Stomach (tissue), 9 donors: ENCODE measurements around the gene PSMA5. TPM values are rescaled to one million over a fixed set of nuclear protein-coding genes. Genes with fewer than 3 reads are reported as not detected.

ENCODE experiments used
- DNase-seq, 2 donors: peaks; one replicate each; pipeline versions ENCODE4 v3.0.0 to v3.0.0-alpha.2; 2013 to 2019
- H3K27ac ChIP-seq, 5 donors: fragments of 200-600 bp in 4 of 5; sonication (generic) in 4 of 5; one replicate each; pipeline ENCODE4 v1.5.1; 2013 to 2019; ENCODE audit warnings: mild to moderate bottlenecking in 1 of 5, moderate library complexity in 1 of 5
- H3K27me3 ChIP-seq, 3 donors: fragments of 200-600 bp; sonication (generic); one replicate each; pipeline ENCODE4 v1.5.1; 2017 to 2019; ENCODE audit warnings: mixed run types in 1 of 3
- H3K36me3 ChIP-seq, 4 donors: fragments of 200-600 bp; sonication (generic); 1 replicate in 3 of 4; 2 replicates in 1 of 4; pipeline ENCODE4 v1.5.1; 2016 to 2019
- H3K4me1 ChIP-seq, 4 donors: fragments of 200-600 bp; sonication (generic); one replicate each; pipeline ENCODE4 v1.5.1; 2016 to 2019
- H3K4me3 ChIP-seq, 4 donors: fragments of 200-600 bp; sonication (generic) in 3 of 4; one replicate each; pipeline ENCODE4 v1.5.1; 2016 to 2019; ENCODE audit warnings: mild to moderate bottlenecking in 1 of 4
- H3K9me3 ChIP-seq, 4 donors: fragments of 200-600 bp; sonication (generic); one replicate each; pipeline ENCODE4 v1.5.1; 2016 to 2019
- EP300 ChIP-seq: sonication (generic); formaldehyde crosslinking; IDR thresholded peaks from one replicate; pipeline ENCODE4 v1.6.1; 2017; ENCODE audit warnings: antibody characterized with exemption
- POLR2A ChIP-seq, 4 donors: fragments of 450-650 bp; IDR thresholded peaks; one replicate each; pipeline ENCODE4 v1.6.1; 2016; ENCODE audit warnings: antibody characterized with exemption in 4 of 4, control low read depth in 2 of 4, mild to moderate bottlenecking in 1 of 4, moderate library complexity in 1 of 4
- POLR2AphosphoS5 ChIP-seq, 3 donors: sonication (generic); formaldehyde crosslinking; IDR thresholded peaks; one replicate each; pipeline ENCODE4 v1.6.1; 2016; ENCODE audit warnings: antibody characterized with exemption in 3 of 3
- WGBS, 5 donors: extraction: QIAGEN DNeasy Blood & Tissue Kit in 3 of 5; methylation state at CpG; one replicate each; pipeline versions ENCODE4 v1.1.5 to v1.1.7; 2013 to 2018; 5-methylcytosine and 5-hydroxymethylcytosine counted together
- intact Hi-C: fragments of 100-400 bp; cut with DNase I; formaldehyde crosslinking; loops from one replicate; pipeline ENCODE4 v1.15.1; 2023; ENCODE audit warnings: low total_unique reads
- polyA plus RNA-seq, 3 donors: library from polyadenylated mRNA; stranded (reverse); fragments of 200-250 nt; gene quantifications; one replicate each; pipeline ENCODE4 v1.2.3, GENCODE V29; 2013
- total RNA-seq, 5 donors: library from RNA; depleted of rRNA; stranded (reverse); fragments of >200 nt; gene quantifications; one replicate each; pipeline versions ENCODE4 v1.1.0 to v1.2.3, GENCODE V29; 2014 to 2016
- TF ChIP-seq, protein P1 (sequence below), 7 experiments: fragments of 450-650 bp in 4 of 7; fragments of 200-600 bp in 3 of 7; sonication (generic) in 3 of 7; IDR thresholded peaks; one replicate each; pipeline ENCODE4 v1.5.1; 2016 to 2019; ENCODE audit warnings: antibody characterized with exemption in 7 of 7, control low read depth in 2 of 7, mild to moderate bottlenecking in 1 of 7
- donor health status: healthy with polysubstance abuse.
- donor health status: Bipolar disorder and iron deficiency.
- donor health status: healthy.

PSMA5 gene
- total and polyA plus RNA-seq, 8 donors: 5.3 to 84.2 (median 38.2) TPM

DNA sequence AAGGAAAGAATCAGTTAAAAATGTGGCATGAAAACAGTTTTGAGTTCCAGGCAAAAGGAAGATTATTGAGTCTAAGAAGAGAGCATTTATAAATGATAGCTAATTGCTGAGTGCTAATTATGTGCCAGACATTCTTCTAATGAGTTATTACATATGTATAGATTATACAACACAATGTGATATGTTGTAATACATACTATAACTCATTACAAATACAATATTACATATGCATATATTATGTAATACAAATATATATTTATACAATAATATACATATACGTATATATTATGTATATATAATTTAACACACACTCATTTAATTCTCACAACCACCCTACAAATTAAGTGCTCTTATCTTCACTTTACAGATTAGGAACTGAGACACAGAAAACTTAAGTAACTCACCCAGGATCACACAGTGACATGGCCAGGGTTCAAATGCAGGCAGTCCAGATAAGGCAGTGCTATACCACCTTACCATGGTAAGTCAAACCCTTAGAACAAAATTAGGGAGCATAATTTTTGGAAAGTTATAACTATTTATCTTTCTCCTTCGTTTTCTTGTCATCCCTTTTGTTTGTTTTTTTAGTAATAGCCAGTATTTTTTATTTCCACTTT is 32.5 kb downstream of the PSMA5 start:
- H3K4me1 ChIP-seq: peaks cover 55 to 91% (median 79%) of the 10 kb centered on the region in 4 donors
- H3K27ac ChIP-seq: peak overlapping the region in 4 of 5 donors; percentile 84 to 90 (median 88)
- H3K27me3 ChIP-seq: no peaks in the 10 kb centered on the region
- no peak for DNase-seq
- no peaks in the 10 kb centered on the region for H3K9me3 ChIP-seq
- WGBS, 5 donors: 31 to 41% (median 33%) methylated on average over 2 of the region's 2 CpGs
- TF ChIP-seq POLR2AphosphoS5 (IDR thresholded peaks at IDR 0.05) (no peak), POLR2A (IDR thresholded peaks at IDR 0.05) (no peak), EP300 (no peak)
- TF ChIP-seq, protein P1, sequence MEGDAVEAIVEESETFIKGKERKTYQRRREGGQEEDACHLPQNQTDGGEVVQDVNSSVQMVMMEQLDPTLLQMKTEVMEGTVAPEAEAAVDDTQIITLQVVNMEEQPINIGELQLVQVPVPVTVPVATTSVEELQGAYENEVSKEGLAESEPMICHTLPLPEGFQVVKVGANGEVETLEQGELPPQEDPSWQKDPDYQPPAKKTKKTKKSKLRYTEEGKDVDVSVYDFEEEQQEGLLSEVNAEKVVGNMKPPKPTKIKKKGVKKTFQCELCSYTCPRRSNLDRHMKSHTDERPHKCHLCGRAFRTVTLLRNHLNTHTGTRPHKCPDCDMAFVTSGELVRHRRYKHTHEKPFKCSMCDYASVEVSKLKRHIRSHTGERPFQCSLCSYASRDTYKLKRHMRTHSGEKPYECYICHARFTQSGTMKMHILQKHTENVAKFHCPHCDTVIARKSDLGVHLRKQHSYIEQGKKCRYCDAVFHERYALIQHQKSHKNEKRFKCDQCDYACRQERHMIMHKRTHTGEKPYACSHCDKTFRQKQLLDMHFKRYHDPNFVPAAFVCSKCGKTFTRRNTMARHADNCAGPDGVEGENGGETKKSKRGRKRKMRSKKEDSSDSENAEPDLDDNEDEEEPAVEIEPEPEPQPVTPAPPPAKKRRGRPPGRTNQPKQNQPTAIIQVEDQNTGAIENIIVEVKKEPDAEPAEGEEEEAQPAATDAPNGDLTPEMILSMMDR (IDR thresholded peaks at IDR 0.05): no peak
- peak overlapping the region in 2 of 4 donors; percentile 17 to 22 for H3K4me3 ChIP-seq
- H3K36me3 ChIP-seq: no peaks in the 10 kb centered on the region
- intact Hi-C loops: no loop called here

DNA sequence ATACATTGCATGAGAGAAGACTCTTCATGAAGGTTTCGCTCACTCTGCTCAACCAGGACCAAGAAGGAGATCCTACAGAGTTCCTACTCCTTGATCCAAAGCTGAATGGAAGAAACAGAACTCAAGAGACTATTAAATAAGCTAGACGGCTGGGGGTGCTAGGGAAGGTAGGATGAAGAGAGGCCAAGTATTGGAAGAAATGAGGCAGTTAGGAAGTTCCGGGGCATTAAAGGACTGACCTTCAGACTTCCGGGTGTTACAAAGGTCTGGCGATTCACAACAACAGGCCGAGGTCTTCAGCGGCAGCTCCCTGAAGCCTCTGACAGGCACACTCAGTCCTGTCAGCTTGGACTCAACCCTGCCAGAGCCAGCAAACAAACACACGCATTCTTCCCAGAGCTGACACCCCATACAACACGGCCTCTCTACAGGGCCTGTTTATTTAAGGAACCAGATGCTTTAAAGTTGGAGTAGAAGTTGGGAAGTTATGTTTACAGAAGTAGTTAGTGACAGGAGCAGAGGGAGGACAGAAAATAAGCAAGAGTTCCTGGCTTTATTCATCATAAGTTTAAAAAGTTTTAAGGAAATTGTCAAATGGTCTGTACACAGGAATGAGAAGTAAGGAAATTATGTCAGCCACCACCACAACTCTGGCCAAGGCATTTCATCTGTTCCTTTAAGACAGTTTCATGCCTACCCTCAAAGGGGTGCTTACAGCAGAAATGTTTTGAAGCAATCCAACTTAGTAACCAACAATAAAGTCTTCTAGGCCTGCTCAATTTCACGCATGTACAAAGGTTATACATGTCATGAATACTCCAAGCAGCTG is 33.2 kb downstream of the PSMA5 start:
- peak; percentile 65 to 80 for DNase-seq
- H3K4me3 ChIP-seq: peak overlapping the region; percentile 17 to 22 (median 18)
- WGBS, 5 donors: 16 to 23% (median 22%) methylated on average over 10 of the region's 10 CpGs

DNA sequence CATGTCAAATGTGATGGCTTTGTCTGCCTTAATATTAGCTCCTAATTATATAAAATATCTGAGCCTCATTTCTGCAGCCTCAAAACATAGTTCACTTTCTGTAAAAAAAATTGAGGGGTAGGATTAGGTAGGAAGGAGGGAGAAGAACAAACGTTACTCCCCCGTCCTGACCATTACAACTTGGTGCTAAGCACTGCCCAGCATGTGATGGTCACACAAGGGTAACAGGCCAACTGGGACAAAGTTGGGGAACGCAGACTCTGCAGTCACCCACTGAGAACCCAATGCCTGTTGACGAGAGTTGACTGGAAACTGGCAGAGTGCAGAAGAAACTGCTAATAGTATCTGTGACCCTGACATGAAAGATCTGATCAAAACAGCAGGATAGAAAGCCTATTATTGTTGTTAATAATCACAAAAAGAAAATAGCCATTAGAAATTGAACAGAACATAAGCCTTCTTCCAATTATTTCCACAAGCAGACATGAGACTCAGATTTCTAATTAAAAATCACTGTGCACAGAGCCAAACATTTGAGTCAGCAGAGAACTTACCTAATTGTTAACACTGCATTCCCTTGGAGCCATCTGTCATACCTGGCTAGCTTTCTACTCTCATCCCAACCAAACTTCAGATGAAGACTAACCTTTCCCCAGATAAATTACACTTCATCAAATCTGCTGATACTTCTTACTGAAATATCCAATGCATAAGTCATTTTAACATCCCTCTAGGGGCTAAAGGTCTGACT is 34.0 kb downstream of the PSMA5 start:
- Histone ChIP-seq H3K4me1 (peaks cover 47 to 95% (median 82%) of the 10 kb centered on the region in 4 donors), H3K27ac (peak overlapping the region; percentile 81 to 90 (median 86)), H3K4me3 (peak overlapping the region; percentile 17 to 22 (median 18)), H3K36me3 (no peaks in the 10 kb centered on the region), H3K27me3 (no peaks in the 10 kb centered on the region), H3K9me3 (no peaks in the 10 kb centered on the region)
- 42 to 65% (median 57%) methylated on average over 4 of the region's 4 CpGs for WGBS, 5 donors
- intact Hi-C loops: no loop called here
- TF ChIP-seq POLR2AphosphoS5 (IDR thresholded peaks at IDR 0.05): no peak
- TF ChIP-seq, protein P1 (IDR thresholded peaks at IDR 0.05): no peak
- no peak for TF ChIP-seq EP300
- no peak for TF ChIP-seq POLR2A (IDR thresholded peaks at IDR 0.05)
- DNase-seq: no peak

More for the DNA sequence above, 33.2 kb downstream of the PSMA5 start:
- TF ChIP-seq POLR2AphosphoS5 (IDR thresholded peaks at IDR 0.05): peak in 2 of 3 donors; percentile 62
- TF ChIP-seq EP300: no peak
- Histone ChIP-seq H3K27ac (peak overlapping the region; percentile 81 to 90 (median 86)), H3K36me3 (no peaks in the 10 kb centered on the region), H3K9me3 (no peaks in the 10 kb centered on the region), H3K27me3 (no peaks in the 10 kb centered on the region), H3K4me1 (peaks cover 48 to 89% (median 79%) of the 10 kb centered on the region in 4 donors)
- intact Hi-C loops: no loop called here

DNA sequence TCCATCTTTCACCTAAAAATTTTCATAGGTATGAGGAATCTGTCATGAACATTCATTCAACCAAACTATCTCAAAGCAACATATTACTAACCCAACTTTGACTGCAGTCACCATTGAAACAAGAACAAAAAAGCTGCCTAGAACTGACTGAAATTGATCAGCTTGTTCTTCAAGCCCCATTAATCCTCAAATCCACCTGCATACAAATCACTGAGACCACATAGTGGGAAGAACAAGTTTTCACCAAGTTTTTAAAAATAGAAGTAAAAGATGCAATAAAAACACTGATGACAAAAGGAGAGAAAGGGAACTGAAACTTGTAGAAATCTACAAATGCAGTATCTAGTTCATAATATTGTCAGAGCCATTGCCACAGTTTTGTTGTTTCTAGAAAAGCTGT is 34.6 kb downstream of the PSMA5 start:
- Histone ChIP-seq H3K36me3 (no peaks in the 10 kb centered on the region), H3K27ac (peak overlapping the region in 4 of 5 donors; percentile 84 to 90 (median 88)), H3K4me3 (peak overlapping the region in 2 of 4 donors; percentile 17), H3K9me3 (no peaks in the 10 kb centered on the region), H3K4me1 (peaks cover 43 to 97% (median 83%) of the 10 kb centered on the region in 4 donors), H3K27me3 (no peaks in the 10 kb centered on the region)
- intact Hi-C loops: no loop called here
- no peak for DNase-seq
- TF ChIP-seq, protein P1 (IDR thresholded peaks at IDR 0.05): no peak
- no peak for TF ChIP-seq POLR2AphosphoS5 (IDR thresholded peaks at IDR 0.05)
